ENCODE results near the gene FAXDC2.

Gene FAXDC2

DNA sequence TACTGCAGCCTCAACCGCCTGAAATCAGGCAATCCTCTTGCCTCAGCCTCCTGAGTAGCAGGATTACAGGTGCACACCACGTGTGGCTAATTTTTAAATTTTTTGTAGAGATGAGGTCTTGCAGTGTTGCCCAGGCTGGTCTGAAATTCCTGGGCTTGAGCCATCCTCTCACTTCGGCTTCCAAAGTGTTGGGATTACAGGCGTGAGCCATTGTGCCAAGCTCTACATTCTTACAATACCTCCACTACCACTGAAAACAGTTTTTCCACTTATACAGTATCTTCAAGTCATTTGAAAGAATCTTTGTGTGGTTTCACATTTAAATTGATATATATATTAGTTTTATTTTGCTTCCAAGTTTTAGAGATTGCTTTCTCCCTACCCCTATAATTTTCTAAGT lies 52.6 kb downstream of the FAXDC2 start:
- DNase-seq (ENCODE audit: low read depth in 2 of 2), result no peak

DNA sequence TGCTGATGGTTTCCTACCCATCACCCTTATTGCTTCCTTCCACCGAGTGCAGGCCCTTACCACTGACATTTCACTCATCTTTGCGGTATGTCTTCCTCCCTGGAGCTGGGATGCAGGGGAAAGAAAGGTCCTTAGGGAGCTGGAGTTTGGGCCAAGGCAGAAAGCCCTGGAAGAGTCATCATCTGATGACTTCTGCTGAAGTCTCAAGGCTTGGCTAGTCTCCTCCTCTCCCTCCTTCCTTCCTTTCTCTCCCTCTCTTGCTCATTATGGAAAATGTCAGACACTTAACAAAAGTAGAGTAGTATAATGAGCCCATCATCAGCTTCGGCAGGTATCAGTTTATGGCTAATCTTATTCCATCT lies 55.2 kb downstream of the FAXDC2 start:
- no peak for DNase-seq (ENCODE audit: low read depth in 2 of 2)

- no peak for DNase-seq (ENCODE audit: low read depth in 2 of 2)
Measured at GRCh38 chr5:154794525-154795234, 55.7 kb downstream of the FAXDC2 start.

DNA sequence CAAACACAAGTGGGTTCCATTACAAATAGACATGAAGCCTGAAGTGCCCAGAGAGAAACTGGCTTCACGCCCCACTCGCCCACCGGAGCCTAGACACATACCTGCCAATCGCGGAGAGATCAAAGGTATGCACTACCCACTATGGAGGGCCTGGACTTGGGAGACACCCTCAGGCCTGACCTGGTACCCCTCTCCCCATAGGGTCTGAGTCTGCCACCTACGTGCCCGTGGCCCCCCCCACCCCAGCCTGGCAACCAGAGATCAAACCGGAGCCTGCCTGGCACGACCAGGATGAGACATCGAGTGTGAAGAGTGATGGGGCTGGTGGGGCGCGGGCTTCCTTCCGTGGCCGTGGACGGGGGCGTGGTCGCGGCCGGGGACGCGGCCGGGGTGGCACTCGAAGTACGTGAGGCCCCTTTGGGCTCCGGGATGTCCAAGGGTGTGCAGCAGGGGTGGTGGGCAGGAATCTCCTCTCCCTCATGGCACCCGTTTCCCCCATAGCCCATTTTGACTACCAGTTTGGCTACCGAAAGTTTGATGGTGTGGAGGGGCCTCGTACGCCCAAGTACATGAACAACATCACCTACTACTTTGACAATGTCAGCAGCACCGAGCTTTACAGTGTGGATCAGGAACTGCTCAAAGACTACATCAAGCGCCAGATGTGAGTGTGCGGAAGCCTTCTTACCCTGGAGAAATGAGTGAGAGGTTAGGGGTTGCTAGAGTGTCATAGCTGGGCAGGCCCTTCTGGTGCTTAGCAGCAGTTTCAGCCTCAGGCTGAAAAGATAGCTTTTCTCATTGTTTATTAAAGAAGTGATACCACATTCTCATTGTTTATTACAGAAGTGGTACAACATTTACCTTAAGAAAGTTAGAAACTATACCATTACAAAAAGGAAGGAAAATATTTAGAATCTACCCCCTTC lies 56.5 kb downstream of the FAXDC2 start:
- DNase-seq (ENCODE audit: low read depth in 2 of 2), result no peak

GRCh38 chr5:154791535-154791934 lies 58.9 kb downstream of the FAXDC2 start:
- no peak for DNase-seq (ENCODE audit: low read depth in 2 of 2)

DNA sequence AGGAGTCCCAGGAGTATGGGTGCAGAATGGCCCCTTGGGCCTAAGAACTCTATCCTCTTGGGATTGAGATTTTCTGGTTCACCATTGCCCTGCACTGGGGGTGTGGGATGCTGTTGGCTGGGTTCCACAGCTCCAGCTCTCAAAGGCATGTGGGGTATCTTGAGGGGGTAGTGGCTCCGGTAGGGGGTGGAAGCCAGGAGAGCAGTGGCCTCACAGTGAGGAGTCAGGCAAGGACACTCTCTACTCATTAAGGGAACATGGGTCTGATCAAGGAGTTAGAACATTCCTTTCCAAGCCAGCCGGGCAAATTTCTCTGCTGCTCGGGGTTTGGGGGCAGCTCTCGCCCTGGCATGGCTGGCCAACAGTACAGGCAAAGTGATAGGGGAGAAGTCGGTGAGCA lies 62.2 kb downstream of the FAXDC2 start:
- no peak for DNase-seq (ENCODE audit: low read depth in 2 of 2)

GRCh38 chr5:154786414-154786813 lies 64.0 kb downstream of the FAXDC2 start:
- DNase-seq (ENCODE audit: low read depth in 2 of 2), result no peak

DNA sequence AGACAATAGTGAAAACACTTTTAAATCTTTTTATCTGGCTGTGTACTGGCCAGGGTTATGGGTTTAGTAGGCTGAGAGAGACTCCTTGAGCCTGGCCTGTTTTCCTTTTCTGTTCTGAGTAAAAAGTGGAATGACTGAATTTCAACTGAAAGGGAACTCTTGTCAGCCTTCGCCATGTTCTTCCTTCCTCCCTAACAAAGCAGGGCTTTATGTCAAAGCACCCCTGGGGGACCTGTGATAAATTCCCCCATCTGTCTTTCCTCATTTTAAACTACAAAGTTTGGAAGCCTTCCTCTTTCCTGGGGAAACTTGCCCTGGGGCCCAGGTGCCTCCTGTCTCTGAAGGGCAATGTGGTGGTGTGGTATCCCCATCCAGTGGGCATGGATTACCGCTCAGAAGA lies 65.5 kb downstream of the FAXDC2 start:
- DNase-seq (ENCODE audit: low read depth in 2 of 2), result no peak

- no peak for DNase-seq (ENCODE audit: low read depth in 2 of 2)
Measured at GRCh38 chr5:154783774-154784460, 66.5 kb downstream of the FAXDC2 start.

DNA sequence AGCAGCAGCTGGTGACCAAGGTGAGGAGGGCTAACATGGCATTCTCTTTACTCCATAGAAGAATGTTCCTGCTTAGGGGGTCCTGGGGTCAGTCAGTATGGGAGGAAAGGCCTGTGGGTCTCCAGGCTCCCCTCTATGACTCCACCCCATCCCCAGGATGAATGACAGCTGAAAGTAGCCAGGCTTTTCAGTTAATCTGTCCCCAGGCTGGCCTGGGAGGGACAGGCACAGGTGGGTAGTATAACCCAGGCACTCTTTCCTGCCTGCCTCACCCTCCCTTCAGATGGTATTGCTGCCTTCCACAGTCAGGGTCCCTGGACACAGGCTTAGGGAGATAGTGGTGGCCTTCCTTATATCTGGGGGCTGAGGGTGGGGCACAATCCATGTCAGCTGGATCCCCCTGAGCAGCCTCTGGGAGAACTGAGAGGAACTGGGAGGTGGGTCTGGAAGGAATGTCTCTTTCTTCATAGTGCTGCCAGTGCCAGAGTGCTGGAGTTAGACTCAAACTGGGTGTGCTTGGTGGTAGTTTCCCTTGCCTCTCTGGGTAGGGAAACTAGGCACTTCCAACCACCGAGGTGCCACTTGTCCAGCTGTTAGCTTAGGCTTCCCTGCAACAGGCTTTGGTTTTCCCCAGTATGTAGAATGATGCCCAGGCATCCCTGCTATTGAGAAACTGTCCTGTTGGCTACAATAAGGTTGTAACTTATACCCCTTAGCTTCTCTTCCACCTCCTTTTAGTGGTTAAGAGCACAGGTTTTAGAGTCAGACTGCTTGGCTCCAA lies 67.4 kb downstream of the FAXDC2 start:
- DNase-seq (ENCODE audit: low read depth in 2 of 2), result no peak

DNA sequence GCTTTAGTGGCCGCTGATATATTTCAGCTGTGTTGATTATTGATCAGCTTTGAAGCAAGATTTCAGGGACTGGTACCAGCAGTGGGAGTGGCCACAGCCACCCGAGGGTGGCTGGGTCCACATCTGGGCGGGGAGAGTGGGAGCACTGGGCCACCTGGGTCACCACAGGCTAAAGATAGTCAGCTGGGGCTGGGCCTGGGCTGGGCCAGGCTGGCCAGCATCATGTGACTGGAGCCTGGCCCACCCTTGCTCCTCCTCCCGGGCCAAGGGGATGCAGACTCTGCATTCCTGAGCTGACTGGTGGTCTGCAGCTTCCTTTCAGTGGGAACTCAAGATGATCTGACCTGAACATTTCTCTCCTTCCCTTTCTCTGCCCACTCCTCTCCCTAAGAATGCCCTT lies 68.1 kb downstream of the FAXDC2 start:
- DNase-seq (ENCODE audit: low read depth in 2 of 2), result no peak

GRCh38 chr5:154780128-154780527 lies 70.3 kb downstream of the FAXDC2 start:
- no peak for DNase-seq (ENCODE audit: low read depth in 2 of 2)

DNA sequence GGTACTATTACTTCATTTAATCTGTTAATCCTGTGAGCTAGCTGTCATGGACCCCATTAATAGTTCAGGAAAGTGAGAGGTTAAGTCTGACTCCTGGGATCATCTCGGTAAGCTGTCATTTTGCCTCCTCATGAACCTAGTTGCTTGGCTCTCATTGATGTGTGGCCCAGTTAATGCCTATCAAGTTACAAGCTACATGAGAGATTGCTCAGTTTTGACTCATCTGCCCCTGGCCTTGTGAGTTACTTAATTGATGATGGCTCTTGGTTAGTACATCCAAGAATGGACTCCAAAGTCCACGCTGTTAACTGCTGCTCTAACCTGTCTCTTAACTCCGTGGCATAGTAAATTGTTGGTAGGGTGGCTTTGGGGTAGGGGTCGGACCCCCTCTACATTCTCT lies 71.3 kb downstream of the FAXDC2 start:
- no peak for DNase-seq (ENCODE audit: low read depth in 2 of 2)

GRCh38 chr5:154778534-154778933 lies 71.9 kb downstream of the FAXDC2 start:
- DNase-seq (ENCODE audit: low read depth in 2 of 2), result no peak

GRCh38 chr5:154776167-154776566 lies 74.2 kb downstream of the FAXDC2 start:
- no peak for DNase-seq (ENCODE audit: low read depth in 2 of 2)

- DNase-seq (ENCODE audit: low read depth in 2 of 2), result no peak
Measured at GRCh38 chr5:154773326-154773725, 77.1 kb downstream of the FAXDC2 start.

- no peak for DNase-seq (ENCODE audit: low read depth in 2 of 2)
Measured at GRCh38 chr5:154771383-154771901, 79.0 kb downstream of the FAXDC2 start.

DNA sequence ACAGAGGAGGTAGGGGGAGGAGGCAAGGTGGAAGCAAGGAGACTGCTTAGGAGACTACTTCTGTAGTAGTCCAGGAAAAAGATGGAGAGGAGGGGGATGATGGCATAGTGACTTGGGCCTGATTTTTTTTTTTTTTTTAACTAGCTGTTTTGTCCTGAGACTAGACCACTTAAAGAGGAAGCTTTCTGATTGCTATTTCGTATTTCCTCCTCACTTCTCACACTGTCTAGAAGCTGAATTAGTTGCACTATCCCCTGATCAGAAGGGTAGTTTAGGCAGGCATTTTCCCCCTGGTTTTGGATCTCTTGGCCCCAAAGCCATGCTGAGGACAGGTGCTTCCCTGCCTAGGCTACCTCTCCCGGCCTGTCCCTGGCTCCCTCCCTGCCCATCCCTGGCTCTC lies 80.3 kb downstream of the FAXDC2 start:
- no peak for DNase-seq (ENCODE audit: low read depth in 2 of 2)
